ENCODE measurements around the gene PDE10A.

The PDE10A gene

GRCh38 chr6:165401092-165401491 is 261.9 kb downstream of the PDE10A start:
- TF ChIP-seq, protein P1, sequence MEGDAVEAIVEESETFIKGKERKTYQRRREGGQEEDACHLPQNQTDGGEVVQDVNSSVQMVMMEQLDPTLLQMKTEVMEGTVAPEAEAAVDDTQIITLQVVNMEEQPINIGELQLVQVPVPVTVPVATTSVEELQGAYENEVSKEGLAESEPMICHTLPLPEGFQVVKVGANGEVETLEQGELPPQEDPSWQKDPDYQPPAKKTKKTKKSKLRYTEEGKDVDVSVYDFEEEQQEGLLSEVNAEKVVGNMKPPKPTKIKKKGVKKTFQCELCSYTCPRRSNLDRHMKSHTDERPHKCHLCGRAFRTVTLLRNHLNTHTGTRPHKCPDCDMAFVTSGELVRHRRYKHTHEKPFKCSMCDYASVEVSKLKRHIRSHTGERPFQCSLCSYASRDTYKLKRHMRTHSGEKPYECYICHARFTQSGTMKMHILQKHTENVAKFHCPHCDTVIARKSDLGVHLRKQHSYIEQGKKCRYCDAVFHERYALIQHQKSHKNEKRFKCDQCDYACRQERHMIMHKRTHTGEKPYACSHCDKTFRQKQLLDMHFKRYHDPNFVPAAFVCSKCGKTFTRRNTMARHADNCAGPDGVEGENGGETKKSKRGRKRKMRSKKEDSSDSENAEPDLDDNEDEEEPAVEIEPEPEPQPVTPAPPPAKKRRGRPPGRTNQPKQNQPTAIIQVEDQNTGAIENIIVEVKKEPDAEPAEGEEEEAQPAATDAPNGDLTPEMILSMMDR (IDR thresholded peaks at IDR 0.05) = no peak

- TF ChIP-seq, protein P1 (IDR thresholded peaks at IDR 0.05) = no peak
These were observed 272.6 kb downstream of the PDE10A start for GRCh38 chr6:165390475-165390874.

DNA sequence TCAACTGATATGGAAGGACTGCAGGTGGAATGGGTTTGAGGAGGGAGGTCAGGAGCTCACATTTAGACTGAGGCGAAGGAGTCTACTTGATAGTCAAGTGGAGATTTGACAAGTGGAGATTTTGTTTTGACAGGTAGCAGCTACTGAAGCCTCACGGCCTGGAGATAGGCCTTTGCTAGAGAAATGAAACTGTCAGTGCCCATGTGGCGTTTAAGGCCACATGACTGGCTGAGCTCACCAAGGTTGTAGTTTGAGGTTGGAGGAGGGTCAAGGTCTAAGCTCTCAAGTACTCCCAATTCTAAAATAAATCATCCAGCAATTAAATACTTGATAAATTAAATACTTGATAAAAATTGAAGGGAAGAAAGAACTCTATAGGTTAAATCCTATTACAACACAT is 273.5 kb downstream of the PDE10A start:
- TF ChIP-seq, protein P1 (IDR thresholded peaks at IDR 0.05) = no peak

- TF ChIP-seq, protein P1 (IDR thresholded peaks at IDR 0.05) = no peak
These were observed 279.7 kb downstream of the PDE10A start for GRCh38 chr6:165383323-165383722.

DNA sequence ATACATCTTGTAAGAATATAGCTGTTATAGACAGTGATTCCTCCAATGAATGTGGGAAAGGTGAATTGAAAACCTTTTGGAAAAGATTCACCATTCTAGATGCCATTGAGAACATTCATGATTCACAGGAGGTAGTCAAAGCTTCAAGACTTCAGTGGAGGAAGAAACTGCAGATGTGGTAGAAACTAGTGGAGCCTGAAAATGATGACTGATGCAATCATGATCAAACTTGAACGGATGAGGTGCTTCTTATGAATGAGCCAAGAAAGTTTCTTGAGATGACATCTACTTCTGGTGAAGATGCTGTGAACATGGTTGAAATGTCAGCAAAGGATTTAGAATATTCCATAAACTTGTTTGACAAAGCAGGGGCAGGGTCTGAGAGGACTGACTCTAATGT is 286.9 kb downstream of the PDE10A start:
- TF ChIP-seq, protein P1 (IDR thresholded peaks at IDR 0.05) = no peak

- TF ChIP-seq, protein P1 (IDR thresholded peaks at IDR 0.05) = no peak
These were observed 297.7 kb downstream of the PDE10A start for GRCh38 chr6:165365371-165365770.

- TF ChIP-seq, protein P1 (IDR thresholded peaks at IDR 0.05) = no peak
These were observed 317.3 kb downstream of the PDE10A start for GRCh38 chr6:165345700-165346099.

- TF ChIP-seq, protein P1 (IDR thresholded peaks at IDR 0.05) = no peak
These were observed 322.5 kb downstream of the PDE10A start for GRCh38 chr6:165340532-165340931.
